WI38 (cell line): Measurements from ENCODE around the gene DYNC1LI2.
"Not testable (repeated sequence)": the region's sequence is repeated elsewhere in the genome, so short reads cannot be mapped to it uniquely, and the experiment has no call there.

Experiments used
- H3K4me3 ChIP-seq: 2 replicates; pipeline ENCODE4 v1.5.1; 2011; ENCODE audit warnings: low read depth, mild to moderate bottlenecking, control low read depth, low read length
- TF ChIP-seq, protein P1 (sequence below): IDR thresholded peaks from 2 replicates; pipeline ENCODE4 v1.5.1; 2012; ENCODE audit warnings: low read depth, mild to moderate bottlenecking, control low read depth, low read length

The DYNC1LI2 gene

DNA sequence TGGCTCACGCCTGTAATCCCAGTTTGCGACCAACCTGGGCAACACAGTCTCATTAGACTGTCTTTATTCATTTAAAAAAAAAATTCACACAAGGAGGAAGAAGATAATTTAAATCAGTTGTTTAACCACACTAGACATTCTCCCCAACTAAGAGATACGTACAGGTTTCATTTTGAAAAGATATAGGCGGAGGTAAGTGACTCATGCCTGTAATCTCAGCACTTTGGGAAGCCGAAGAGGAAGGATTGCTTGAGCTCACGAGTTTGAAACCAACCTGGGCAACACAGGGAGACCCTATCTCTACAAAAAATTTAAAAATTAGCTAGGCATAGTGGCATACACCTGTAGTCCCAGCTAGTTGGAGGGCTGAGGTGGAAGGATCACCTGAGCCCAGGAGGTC lies 60.2 kb downstream of the DYNC1LI2 start:
- TF ChIP-seq, protein P1, sequence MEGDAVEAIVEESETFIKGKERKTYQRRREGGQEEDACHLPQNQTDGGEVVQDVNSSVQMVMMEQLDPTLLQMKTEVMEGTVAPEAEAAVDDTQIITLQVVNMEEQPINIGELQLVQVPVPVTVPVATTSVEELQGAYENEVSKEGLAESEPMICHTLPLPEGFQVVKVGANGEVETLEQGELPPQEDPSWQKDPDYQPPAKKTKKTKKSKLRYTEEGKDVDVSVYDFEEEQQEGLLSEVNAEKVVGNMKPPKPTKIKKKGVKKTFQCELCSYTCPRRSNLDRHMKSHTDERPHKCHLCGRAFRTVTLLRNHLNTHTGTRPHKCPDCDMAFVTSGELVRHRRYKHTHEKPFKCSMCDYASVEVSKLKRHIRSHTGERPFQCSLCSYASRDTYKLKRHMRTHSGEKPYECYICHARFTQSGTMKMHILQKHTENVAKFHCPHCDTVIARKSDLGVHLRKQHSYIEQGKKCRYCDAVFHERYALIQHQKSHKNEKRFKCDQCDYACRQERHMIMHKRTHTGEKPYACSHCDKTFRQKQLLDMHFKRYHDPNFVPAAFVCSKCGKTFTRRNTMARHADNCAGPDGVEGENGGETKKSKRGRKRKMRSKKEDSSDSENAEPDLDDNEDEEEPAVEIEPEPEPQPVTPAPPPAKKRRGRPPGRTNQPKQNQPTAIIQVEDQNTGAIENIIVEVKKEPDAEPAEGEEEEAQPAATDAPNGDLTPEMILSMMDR, result no peak
- H3K4me3 ChIP-seq, result no peak overlapping the region

- TF ChIP-seq, protein P1, result no peak
- no peak overlapping the region for H3K4me3 ChIP-seq
Measured at GRCh38 chr16:66690106-66690847, 61.1 kb downstream of the DYNC1LI2 start.

DNA sequence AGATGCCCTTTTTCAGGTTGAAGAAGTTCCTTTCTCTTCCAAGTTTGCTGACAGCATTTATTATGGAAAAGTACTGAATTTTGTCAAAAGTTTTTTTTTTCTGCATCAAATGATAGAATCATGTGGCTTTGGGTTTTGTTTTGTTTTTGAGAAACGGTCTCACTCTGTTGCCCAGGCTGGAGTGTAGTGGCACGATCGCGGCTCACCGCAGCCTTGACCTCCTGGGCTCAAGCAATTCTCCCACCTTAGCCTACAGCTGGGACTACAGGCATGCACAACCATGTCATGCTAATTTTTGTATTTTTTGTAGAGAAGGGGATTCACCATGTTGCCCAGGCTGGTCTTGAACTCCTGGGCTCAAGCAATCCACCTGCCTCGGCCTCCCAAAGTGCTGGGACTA lies 62.1 kb downstream of the DYNC1LI2 start:
- TF ChIP-seq, protein P1, result no peak
- H3K4me3 ChIP-seq, result no peak overlapping the region

- TF ChIP-seq, protein P1, result no peak
- H3K4me3 ChIP-seq, result no peak overlapping the region
Measured at GRCh38 chr16:66687906-66688625, 63.3 kb downstream of the DYNC1LI2 start.

DNA sequence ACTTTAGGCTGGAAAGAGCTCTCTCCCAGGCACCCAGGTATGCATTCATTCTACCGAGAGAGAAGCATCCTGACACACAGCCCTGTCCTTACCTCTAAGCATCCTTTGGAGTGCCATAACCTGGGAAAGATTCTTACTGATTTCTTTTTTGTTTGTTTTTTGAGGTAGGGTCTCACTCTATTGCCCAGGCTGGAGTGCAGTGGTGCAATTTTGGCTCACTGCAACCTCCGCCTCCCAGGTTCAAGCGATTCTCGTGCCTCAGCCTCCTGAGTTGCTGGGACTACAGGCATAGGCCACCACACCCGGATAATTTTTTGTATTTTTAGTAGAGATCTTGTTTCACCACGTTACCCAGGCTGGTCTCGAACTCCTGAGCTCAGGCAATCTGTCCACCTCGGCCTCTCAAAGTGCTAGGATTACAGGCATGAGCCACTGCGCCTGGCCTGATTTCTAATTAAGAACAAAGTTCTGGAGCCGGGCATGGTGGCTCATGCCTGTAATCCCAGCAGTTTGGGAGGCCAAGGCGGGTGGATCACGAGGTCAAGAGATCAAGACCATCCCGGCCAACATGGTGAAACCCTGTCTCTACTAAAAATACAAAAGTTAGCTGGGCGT lies 65.8 kb downstream of the DYNC1LI2 start:
- H3K4me3 ChIP-seq, result not testable (repeated sequence)

- no peak overlapping the region for H3K4me3 ChIP-seq
- TF ChIP-seq, protein P1, result no peak
Measured at GRCh38 chr16:66682271-66682670, 69.1 kb downstream of the DYNC1LI2 start.

DNA sequence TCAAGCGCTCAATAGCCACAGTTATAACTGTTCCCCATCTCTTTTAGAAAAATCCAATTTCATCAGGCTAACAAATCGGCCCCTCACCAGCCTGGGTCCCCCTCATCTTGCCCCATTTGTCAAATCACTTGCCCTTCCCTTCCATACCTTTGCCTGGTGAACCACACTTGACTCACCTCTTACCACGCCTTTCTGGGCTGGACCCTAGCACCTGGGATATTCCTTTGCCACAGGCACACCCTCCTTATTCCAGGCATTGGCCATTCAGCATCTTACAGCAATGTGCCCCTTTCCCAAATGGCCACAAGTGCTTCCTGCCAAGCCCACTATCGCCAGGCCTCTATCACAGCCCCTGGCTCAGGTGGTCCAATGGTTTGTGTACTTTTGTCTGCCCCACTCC lies 69.7 kb downstream of the DYNC1LI2 start:
- TF ChIP-seq, protein P1, result no peak
- H3K4me3 ChIP-seq, result no peak overlapping the region
